ENCODE results near the gene GRIN1.

GRIN1 gene

DNA sequence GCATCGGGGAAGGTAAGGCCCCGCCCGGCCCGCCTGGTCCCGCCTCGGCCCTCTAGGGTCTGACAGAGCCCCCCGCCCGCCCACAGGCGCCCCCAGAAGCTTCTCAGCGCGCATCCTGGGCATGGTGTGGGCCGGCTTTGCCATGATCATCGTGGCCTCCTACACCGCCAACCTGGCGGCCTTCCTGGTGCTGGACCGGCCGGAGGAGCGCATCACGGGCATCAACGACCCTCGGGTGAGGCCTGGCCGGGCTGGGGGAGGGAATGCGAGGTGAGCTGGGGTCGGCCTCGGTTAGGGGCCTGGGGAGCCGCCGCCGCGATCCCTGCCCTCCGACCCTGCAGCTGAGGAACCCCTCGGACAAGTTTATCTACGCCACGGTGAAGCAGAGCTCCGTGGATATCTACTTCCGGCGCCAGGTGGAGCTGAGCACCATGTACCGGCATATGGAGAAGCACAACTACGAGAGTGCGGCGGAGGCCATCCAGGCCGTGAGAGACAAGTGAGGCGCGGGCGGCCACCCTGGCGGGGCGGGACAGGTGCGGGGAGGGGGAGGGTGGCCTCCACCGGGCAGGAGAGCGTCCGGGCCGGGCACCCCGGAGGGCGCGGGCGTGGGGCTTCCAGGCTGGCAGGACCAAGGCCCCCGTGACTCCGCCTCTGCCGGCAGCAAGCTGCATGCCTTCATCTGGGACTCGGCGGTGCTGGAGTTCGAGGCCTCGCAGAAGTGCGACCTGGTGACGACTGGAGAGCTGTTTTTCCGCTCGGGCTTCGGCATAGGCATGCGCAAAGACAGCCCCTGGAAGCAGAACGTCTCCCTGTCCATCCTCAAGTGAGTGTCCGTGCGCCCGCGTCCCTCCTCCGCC, 23.8 kb downstream of the GRIN1 start:
- FAIRE-seq, result no peak
- TF ChIP-seq POU2F2 (IDR thresholded peaks at IDR 0.05; ENCODE audit: low read depth, low read length), result no peak
- no peak for TF ChIP-seq SPI1 (IDR thresholded peaks at IDR 0.05; ENCODE audit: low read depth, low read length)
- no peak for TF ChIP-seq PAX5 (IDR thresholded peaks at IDR 0.05; ENCODE audit: insufficient read depth, low read length, severe bottlenecking)
- no peak for TF ChIP-seq TAF1 (IDR thresholded peaks at IDR 0.05; ENCODE audit: low read depth, low read length)
- TF ChIP-seq POLR2A (IDR thresholded peaks at IDR 0.05; ENCODE audit: low read depth, low read length), result no peak
- TF ChIP-seq POLR2AphosphoS5 (IDR thresholded peaks at IDR 0.05; ENCODE audit: low read depth, low read length), result no peak
- no peak for DNase-seq (ENCODE audit: insufficient read length, low spot score)

DNA sequence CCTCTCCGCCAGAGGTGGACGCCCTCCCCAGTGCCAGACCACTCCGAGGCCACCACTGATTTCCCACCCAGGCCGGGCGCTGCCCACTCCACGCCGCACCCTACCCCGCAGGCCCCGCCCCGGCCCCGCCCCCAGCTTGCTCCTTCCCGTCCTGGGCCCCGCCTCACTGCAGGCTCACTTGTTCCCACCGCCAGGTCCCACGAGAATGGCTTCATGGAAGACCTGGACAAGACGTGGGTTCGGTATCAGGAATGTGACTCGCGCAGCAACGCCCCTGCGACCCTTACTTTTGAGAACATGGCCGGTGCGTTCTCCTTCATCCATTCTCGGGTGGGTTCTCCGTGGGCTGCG, 24.4 kb downstream of the GRIN1 start:
- TF ChIP-seq PAX5 (IDR thresholded peaks at IDR 0.05; ENCODE audit: insufficient read depth, low read length, severe bottlenecking), result no peak
- no peak for TF ChIP-seq POU2F2 (IDR thresholded peaks at IDR 0.05; ENCODE audit: low read depth, low read length)
- TF ChIP-seq POLR2AphosphoS5 (IDR thresholded peaks at IDR 0.05; ENCODE audit: low read depth, low read length), result no peak
- TF ChIP-seq SPI1 (IDR thresholded peaks at IDR 0.05; ENCODE audit: low read depth, low read length), result no peak
- TF ChIP-seq TAF1 (IDR thresholded peaks at IDR 0.05; ENCODE audit: low read depth, low read length), result no peak
- FAIRE-seq, result no peak
- no peak for DNase-seq (ENCODE audit: insufficient read length, low spot score)

- FAIRE-seq, result no peak
- TF ChIP-seq TAF1 (IDR thresholded peaks at IDR 0.05; ENCODE audit: low read depth, low read length) (no peak), POLR2A (IDR thresholded peaks at IDR 0.05; ENCODE audit: low read depth, low read length) (no peak), PAX5 (IDR thresholded peaks at IDR 0.05; ENCODE audit: insufficient read depth, low read length, severe bottlenecking) (no peak), SPI1 (IDR thresholded peaks at IDR 0.05; ENCODE audit: low read depth, low read length) (no peak), POLR2AphosphoS5 (IDR thresholded peaks at IDR 0.05; ENCODE audit: low read depth, low read length) (no peak), POU2F2 (IDR thresholded peaks at IDR 0.05; ENCODE audit: low read depth, low read length) (no peak)
- DNase-seq (ENCODE audit: insufficient read length, low spot score), result no peak
These were observed 24.9 kb downstream of the GRIN1 start for GRCh38 chr9:137163805-137164204.

GRCh38 chr9:137164370-137165249, 25.7 kb downstream of the GRIN1 start:
- TF ChIP-seq POU2F2 (IDR thresholded peaks at IDR 0.05; ENCODE audit: low read depth, low read length) (no peak), PAX5 (IDR thresholded peaks at IDR 0.05; ENCODE audit: insufficient read depth, low read length, severe bottlenecking) (no peak), POLR2AphosphoS5 (IDR thresholded peaks at IDR 0.05; ENCODE audit: low read depth, low read length) (no peak), SPI1 (IDR thresholded peaks at IDR 0.05; ENCODE audit: low read depth, low read length) (no peak), TAF1 (IDR thresholded peaks at IDR 0.05; ENCODE audit: low read depth, low read length) (no peak), POLR2A (IDR thresholded peaks at IDR 0.05; ENCODE audit: low read depth, low read length) (no peak)
- no peak for FAIRE-seq
- DNase-seq (ENCODE audit: insufficient read length, low spot score), result no peak

DNA sequence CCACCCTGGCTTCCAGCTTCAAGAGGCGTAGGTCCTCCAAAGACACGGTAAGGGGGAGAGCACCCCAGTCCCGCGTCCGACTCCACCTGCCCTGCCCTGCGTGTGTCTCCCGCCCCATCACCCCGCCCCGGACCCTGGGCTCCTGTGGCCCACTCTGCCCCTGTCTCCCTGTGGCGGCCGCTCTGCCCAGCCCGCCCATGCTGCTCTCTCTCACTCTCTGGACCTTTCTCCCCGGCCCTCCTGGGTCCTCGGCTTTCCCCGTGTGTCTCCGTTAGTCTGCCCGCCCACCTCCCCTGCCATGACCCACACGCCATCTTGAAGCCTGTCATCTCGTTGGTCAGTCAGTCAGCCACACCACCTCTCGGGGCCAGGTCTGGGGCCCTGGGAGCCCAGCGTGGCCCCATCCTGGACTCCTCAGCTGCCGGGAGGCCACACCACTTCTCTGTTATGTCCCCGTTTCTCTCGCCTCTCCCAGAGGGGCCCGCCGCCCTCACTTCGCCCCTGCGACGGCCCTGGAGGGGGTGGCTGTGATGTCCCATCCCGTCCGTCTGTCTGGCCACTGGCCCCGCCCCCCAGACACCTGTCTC, 26.4 kb downstream of the GRIN1 start:
- FAIRE-seq (no peak), DNase-seq (ENCODE audit: insufficient read length, low spot score) (no peak)
- no peak for TF ChIP-seq PAX5 (IDR thresholded peaks at IDR 0.05; ENCODE audit: insufficient read depth, low read length, severe bottlenecking)
- TF ChIP-seq POLR2AphosphoS5 (IDR thresholded peaks at IDR 0.05; ENCODE audit: low read depth, low read length), result no peak
- TF ChIP-seq POLR2A (IDR thresholded peaks at IDR 0.05; ENCODE audit: low read depth, low read length), result no peak
- TF ChIP-seq TAF1 (IDR thresholded peaks at IDR 0.05; ENCODE audit: low read depth, low read length), result no peak
- no peak for TF ChIP-seq SPI1 (IDR thresholded peaks at IDR 0.05; ENCODE audit: low read depth, low read length)
- TF ChIP-seq POU2F2 (IDR thresholded peaks at IDR 0.05; ENCODE audit: low read depth, low read length), result no peak

DNA sequence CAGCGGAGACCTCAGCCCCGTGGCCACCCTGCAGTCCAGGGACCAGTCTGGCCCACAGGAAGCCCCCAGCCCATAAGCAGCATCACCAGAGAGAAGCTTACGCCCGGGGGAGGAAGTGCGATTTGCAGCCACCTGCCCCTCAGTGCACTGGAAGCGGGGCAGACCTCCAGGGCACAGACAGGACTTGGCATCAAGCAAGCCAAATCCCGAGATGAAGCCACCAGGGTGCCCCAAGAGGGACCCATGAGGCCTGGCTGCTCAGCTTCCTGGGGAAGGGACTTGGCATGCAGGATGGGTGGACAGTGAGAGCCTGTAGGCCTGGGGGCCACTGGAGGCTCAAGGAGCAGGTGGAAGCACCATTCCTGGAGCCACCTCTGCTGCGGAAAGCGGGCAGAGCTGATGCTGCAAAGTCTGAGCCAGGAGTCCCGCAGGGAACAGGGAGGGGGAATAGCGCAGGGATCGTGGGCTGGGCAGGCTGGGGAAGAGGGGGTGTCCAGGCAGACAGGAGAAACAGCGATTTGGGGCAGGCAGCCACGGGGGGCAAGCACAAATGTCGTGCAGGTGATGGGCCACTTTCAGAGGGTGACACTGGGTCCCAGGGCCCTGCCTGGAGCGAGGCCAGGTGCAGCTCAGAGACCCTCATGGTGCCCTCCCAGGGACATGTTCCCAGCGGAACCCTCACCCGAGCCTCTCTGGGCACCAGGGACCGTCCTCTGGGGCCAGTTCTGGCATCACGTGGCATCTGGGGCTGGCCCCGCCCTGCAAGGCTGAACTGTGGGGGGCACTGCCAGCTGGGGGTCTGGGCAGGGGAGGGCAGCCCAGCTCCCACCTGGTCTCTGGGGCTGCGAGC, 27.7 kb downstream of the GRIN1 start:
- no peak for FAIRE-seq
- no peak for DNase-seq (ENCODE audit: insufficient read length, low spot score)
- TF ChIP-seq POU2F2 (IDR thresholded peaks at IDR 0.05; ENCODE audit: low read depth, low read length) (no peak), SPI1 (IDR thresholded peaks at IDR 0.05; ENCODE audit: low read depth, low read length) (no peak), POLR2A (IDR thresholded peaks at IDR 0.05; ENCODE audit: low read depth, low read length) (no peak), PAX5 (IDR thresholded peaks at IDR 0.05; ENCODE audit: insufficient read depth, low read length, severe bottlenecking) (no peak)

DNA sequence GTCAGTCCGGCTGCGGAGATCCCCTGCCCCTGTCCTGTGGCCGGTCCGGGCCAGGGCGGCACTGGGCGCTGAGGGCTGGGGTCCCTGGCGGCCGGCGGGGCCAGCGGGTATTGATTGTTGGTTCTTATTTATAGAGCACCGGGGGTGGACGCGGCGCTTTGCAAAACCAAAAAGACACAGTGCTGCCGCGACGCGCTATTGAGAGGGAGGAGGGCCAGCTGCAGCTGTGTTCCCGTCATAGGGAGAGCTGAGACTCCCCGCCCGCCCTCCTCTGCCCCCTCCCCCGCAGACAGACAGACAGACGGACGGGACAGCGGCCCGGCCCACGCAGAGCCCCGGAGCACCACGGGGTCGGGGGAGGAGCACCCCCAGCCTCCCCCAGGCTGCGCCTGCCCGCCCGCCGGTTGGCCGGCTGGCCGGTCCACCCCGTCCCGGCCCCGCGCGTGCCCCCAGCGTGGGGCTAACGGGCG, 28.4 kb downstream of the GRIN1 start:
- no peak for TF ChIP-seq TAF1 (IDR thresholded peaks at IDR 0.05; ENCODE audit: low read depth, low read length)
- no peak for TF ChIP-seq POLR2A (IDR thresholded peaks at IDR 0.05; ENCODE audit: low read depth, low read length)
- no peak for TF ChIP-seq SPI1 (IDR thresholded peaks at IDR 0.05; ENCODE audit: low read depth, low read length)
- TF ChIP-seq PAX5 (IDR thresholded peaks at IDR 0.05; ENCODE audit: insufficient read depth, low read length, severe bottlenecking), result no peak
- TF ChIP-seq POLR2AphosphoS5 (IDR thresholded peaks at IDR 0.05; ENCODE audit: low read depth, low read length), result no peak
- TF ChIP-seq POU2F2 (IDR thresholded peaks at IDR 0.05; ENCODE audit: low read depth, low read length), result no peak
- FAIRE-seq (no peak), DNase-seq (ENCODE audit: insufficient read length, low spot score) (no peak)

DNA sequence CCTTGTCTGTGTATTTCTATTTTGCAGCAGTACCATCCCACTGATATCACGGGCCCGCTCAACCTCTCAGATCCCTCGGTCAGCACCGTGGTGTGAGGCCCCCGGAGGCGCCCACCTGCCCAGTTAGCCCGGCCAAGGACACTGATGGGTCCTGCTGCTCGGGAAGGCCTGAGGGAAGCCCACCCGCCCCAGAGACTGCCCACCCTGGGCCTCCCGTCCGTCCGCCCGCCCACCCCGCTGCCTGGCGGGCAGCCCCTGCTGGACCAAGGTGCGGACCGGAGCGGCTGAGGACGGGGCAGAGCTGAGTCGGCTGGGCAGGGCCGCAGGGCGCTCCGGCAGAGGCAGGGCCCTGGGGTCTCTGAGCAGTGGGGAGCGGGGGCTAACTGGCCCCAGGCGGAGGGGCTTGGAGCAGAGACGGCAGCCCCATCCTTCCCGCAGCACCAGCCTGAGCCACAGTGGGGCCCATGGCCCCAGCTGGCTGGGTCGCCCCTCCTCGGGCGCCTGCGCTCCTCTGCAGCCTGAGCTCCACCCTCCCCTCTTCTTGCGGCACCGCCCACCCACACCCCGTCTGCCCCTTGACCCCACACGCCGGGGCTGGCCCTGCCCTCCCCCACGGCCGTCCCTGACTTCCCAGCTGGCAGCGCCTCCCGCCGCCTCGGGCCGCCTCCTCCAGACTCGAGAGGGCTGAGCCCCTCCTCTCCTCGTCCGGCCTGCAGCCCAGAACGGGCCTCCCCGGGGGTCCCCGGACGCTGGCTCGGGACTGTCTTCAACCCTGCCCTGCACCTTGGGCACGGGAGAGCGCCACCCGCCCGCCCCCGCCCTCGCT, 29.0 kb downstream of the GRIN1 start:
- FAIRE-seq (no peak), DNase-seq (ENCODE audit: insufficient read length, low spot score) (no peak)
- TF ChIP-seq TAF1 (IDR thresholded peaks at IDR 0.05; ENCODE audit: low read depth, low read length) (no peak), POLR2A (IDR thresholded peaks at IDR 0.05; ENCODE audit: low read depth, low read length) (no peak), SPI1 (IDR thresholded peaks at IDR 0.05; ENCODE audit: low read depth, low read length) (no peak), PAX5 (IDR thresholded peaks at IDR 0.05; ENCODE audit: insufficient read depth, low read length, severe bottlenecking) (no peak), POU2F2 (IDR thresholded peaks at IDR 0.05; ENCODE audit: low read depth, low read length) (no peak), POLR2AphosphoS5 (IDR thresholded peaks at IDR 0.05; ENCODE audit: low read depth, low read length) (no peak)
